ENCODE data around the gene DIS3L2.

The DIS3L2 gene

GRCh38 chr2:232049350-232049749 is 87.8 kb downstream of the DIS3L2 start:
- in situ Hi-C loops (cut with HindIII; ENCODE audit: low sequenced_read_pairs): no loop called here

- in situ Hi-C loops (cut with HindIII; ENCODE audit: low sequenced_read_pairs): no loop called here
These were observed 91.1 kb downstream of the DIS3L2 start for GRCh38 chr2:232052591-232052990.

- in situ Hi-C loops (cut with HindIII; ENCODE audit: low sequenced_read_pairs): no loop called here
These were observed 92.3 kb downstream of the DIS3L2 start for GRCh38 chr2:232053777-232054176.

GRCh38 chr2:232058063-232058877 is 96.8 kb downstream of the DIS3L2 start:
- in situ Hi-C loops (cut with HindIII; ENCODE audit: low sequenced_read_pairs): no loop called here

- in situ Hi-C loops (cut with HindIII; ENCODE audit: low sequenced_read_pairs): no loop called here
These were observed 97.4 kb downstream of the DIS3L2 start for GRCh38 chr2:232058931-232059330.

GRCh38 chr2:232061265-232061664 is 99.8 kb downstream of the DIS3L2 start:
- in situ Hi-C loops (cut with HindIII; ENCODE audit: low sequenced_read_pairs): no loop called here

GRCh38 chr2:232073026-232073425 is 111.5 kb downstream of the DIS3L2 start:
- in situ Hi-C loops (cut with HindIII; ENCODE audit: low sequenced_read_pairs): no loop called here

GRCh38 chr2:232073699-232074098 is 112.2 kb downstream of the DIS3L2 start:
- in situ Hi-C loops (cut with HindIII; ENCODE audit: low sequenced_read_pairs): no loop called here

GRCh38 chr2:232075080-232075479 is 113.6 kb downstream of the DIS3L2 start:
- in situ Hi-C loops (cut with HindIII; ENCODE audit: low sequenced_read_pairs): no loop called here

- in situ Hi-C loops (cut with HindIII; ENCODE audit: low sequenced_read_pairs): no loop called here
These were observed 114.3 kb downstream of the DIS3L2 start for GRCh38 chr2:232075859-232076258.

- in situ Hi-C loops (cut with HindIII; ENCODE audit: low sequenced_read_pairs): no loop called here
These were observed 114.8 kb downstream of the DIS3L2 start for GRCh38 chr2:232076272-232076671.

- in situ Hi-C loops (cut with HindIII; ENCODE audit: low sequenced_read_pairs): no loop called here
These were observed 115.2 kb downstream of the DIS3L2 start for GRCh38 chr2:232076736-232077135.

GRCh38 chr2:232085164-232085563 is 123.7 kb downstream of the DIS3L2 start:
- in situ Hi-C loops (cut with HindIII; ENCODE audit: low sequenced_read_pairs): no loop called here

GRCh38 chr2:232085826-232086425 is 124.4 kb downstream of the DIS3L2 start:
- in situ Hi-C loops (cut with HindIII; ENCODE audit: low sequenced_read_pairs): no loop called here

GRCh38 chr2:232088771-232089170 is 127.3 kb downstream of the DIS3L2 start:
- in situ Hi-C loops (cut with HindIII; ENCODE audit: low sequenced_read_pairs): no loop called here

GRCh38 chr2:232094201-232094600 is 132.7 kb downstream of the DIS3L2 start:
- in situ Hi-C loops (cut with HindIII; ENCODE audit: low sequenced_read_pairs): no loop called here

GRCh38 chr2:232094883-232095282 is 133.4 kb downstream of the DIS3L2 start:
- in situ Hi-C loops (cut with HindIII; ENCODE audit: low sequenced_read_pairs): no loop called here

GRCh38 chr2:232097260-232097659 is 135.7 kb downstream of the DIS3L2 start:
- in situ Hi-C loops (cut with HindIII; ENCODE audit: low sequenced_read_pairs): no loop called here

- in situ Hi-C loops (cut with HindIII; ENCODE audit: low sequenced_read_pairs): no loop called here
These were observed 136.2 kb downstream of the DIS3L2 start for GRCh38 chr2:232097758-232098157.

- in situ Hi-C loops (cut with HindIII; ENCODE audit: low sequenced_read_pairs): no loop called here
These were observed 140.9 kb downstream of the DIS3L2 start for GRCh38 chr2:232102380-232102779.

- in situ Hi-C loops (cut with HindIII; ENCODE audit: low sequenced_read_pairs): no loop called here
These were observed 141.7 kb downstream of the DIS3L2 start for GRCh38 chr2:232103140-232103737.

- in situ Hi-C loops (cut with HindIII; ENCODE audit: low sequenced_read_pairs): no loop called here
These were observed 142.6 kb downstream of the DIS3L2 start for GRCh38 chr2:232104076-232104646.
